HG03108 (cell line): ENCODE results near the gene PGF.

Experiments
- ATAC-seq: cut with Tn5 transposase; IDR thresholded peaks from one replicate; pipeline ENCODE4 v1.9.1; 2021; ENCODE audit warnings: moderate library complexity; ENCODE audit not compliant: unreplicated experiment

PGF gene

GRCh38 chr14:74921987-74922751, 33.2 kb downstream of the PGF start:
- no peak for ATAC-seq

- no peak for ATAC-seq
Measured at GRCh38 chr14:74921053-74921620, 34.3 kb downstream of the PGF start.

GRCh38 chr14:74920281-74920680, 35.1 kb downstream of the PGF start:
- no peak for ATAC-seq

GRCh38 chr14:74919421-74920165, 35.8 kb downstream of the PGF start:
- ATAC-seq: no peak

- ATAC-seq: no peak
Measured at GRCh38 chr14:74918380-74918779, 37.0 kb downstream of the PGF start.

- no peak for ATAC-seq
Measured at GRCh38 chr14:74917646-74918081, 37.7 kb downstream of the PGF start.

- no peak for ATAC-seq
Measured at GRCh38 chr14:74917178-74917543, 38.2 kb downstream of the PGF start.

- ATAC-seq: no peak
Measured at GRCh38 chr14:74915826-74916225, 39.6 kb downstream of the PGF start.

GRCh38 chr14:74915426-74915825, 40.0 kb downstream of the PGF start:
- no peak for ATAC-seq

GRCh38 chr14:74913986-74914573, 41.3 kb downstream of the PGF start:
- ATAC-seq: no peak

GRCh38 chr14:74913393-74913910, 41.9 kb downstream of the PGF start:
- ATAC-seq: no peak

- no peak for ATAC-seq
Measured at GRCh38 chr14:74912801-74913200, 42.6 kb downstream of the PGF start.

GRCh38 chr14:74912111-74912510, 43.3 kb downstream of the PGF start:
- ATAC-seq: no peak

GRCh38 chr14:74911704-74912103, 43.7 kb downstream of the PGF start:
- no peak for ATAC-seq

GRCh38 chr14:74911221-74911620, 44.2 kb downstream of the PGF start:
- ATAC-seq: no peak

- ATAC-seq: no peak
Measured at GRCh38 chr14:74910556-74910955, 44.8 kb downstream of the PGF start.

GRCh38 chr14:74909911-74910310, 45.5 kb downstream of the PGF start:
- ATAC-seq: no peak

- ATAC-seq: no peak
Measured at GRCh38 chr14:74909501-74909900, 45.9 kb downstream of the PGF start.

GRCh38 chr14:74908861-74909341, 46.5 kb downstream of the PGF start:
- ATAC-seq: no peak

GRCh38 chr14:74907744-74908143, 47.7 kb downstream of the PGF start:
- ATAC-seq: no peak

- ATAC-seq: no peak
Measured at GRCh38 chr14:74906925-74907521, 48.4 kb downstream of the PGF start.
